Measurements from ENCODE around the gene MEN1. TPM values are rescaled to one million over a fixed set of nuclear protein-coding genes. Genes with fewer than 3 reads are reported as not detected.

The MEN1 gene
- total and polyA plus RNA-seq, 12 donors = 15.3 to 50.6 (median 28.7) TPM

GRCh38 chr11:64800303-64801157 lies 9.8 kb downstream of the MEN1 start:
- Histone ChIP-seq H3K36me3 (replicated peaks in 1 of 2) (peaks cover 0 to 20% of the 10 kb centered on the region in 2 donors), H3K4me1 (replicated peaks in 1 of 2) (peaks cover 18 to 26% of the 10 kb centered on the region in 2 donors), H3K4me3 (no peak overlapping the region), H3K27ac (no peak overlapping the region), H3K9me3 (replicated peaks in 1 of 3) (no peaks in the 10 kb centered on the region), H3K27me3 (no peaks in the 10 kb centered on the region)
- DNase-seq = no peak
- intact Hi-C loops (cut with DNase I) = no loop called here
- TF ChIP-seq CTCF (IDR thresholded peaks at IDR 0.05) = no peak
- TF ChIP-seq POLR2A (IDR thresholded peaks at IDR 0.05) = no peak
- WGBS, 4 donors = 82 to 87% (median 83%) methylated on average over 14 to 26 of the region's 26 CpGs

GRCh38 chr11:64799623-64800302 lies 10.6 kb downstream of the MEN1 start:
- H3K4me1 ChIP-seq (replicated peaks in 1 of 2) = peaks cover 18 to 26% of the 10 kb centered on the region in 2 donors
- no peak overlapping the region for H3K27ac ChIP-seq
- peaks cover 0 to 12% of the 10 kb centered on the region in 2 donors for H3K36me3 ChIP-seq (replicated peaks in 1 of 2)
- intact Hi-C loops (cut with DNase I) = no loop called here
- TF ChIP-seq POLR2A (IDR thresholded peaks at IDR 0.05) (no peak), CTCF (IDR thresholded peaks at IDR 0.05) (no peak)
- H3K27me3 ChIP-seq = no peaks in the 10 kb centered on the region
- no peak overlapping the region for H3K4me3 ChIP-seq
- WGBS, 4 donors = 72 to 83% (median 76%) methylated on average over 9 to 14 of the region's 14 CpGs
- no peak for DNase-seq
- H3K9me3 ChIP-seq (replicated peaks in 1 of 3) = no peaks in the 10 kb centered on the region

- H3K36me3 ChIP-seq (replicated peaks in 1 of 2) = peaks cover 0 to 7% of the 10 kb centered on the region in 2 donors
- H3K9me3 ChIP-seq (replicated peaks in 1 of 3) = no peaks in the 10 kb centered on the region
- no peak overlapping the region for H3K4me3 ChIP-seq
- TF ChIP-seq POLR2A (IDR thresholded peaks at IDR 0.05) = no peak
- peaks cover 17 to 24% of the 10 kb centered on the region in 2 donors for H3K4me1 ChIP-seq (replicated peaks in 1 of 2)
- 79 to 87% (median 81%) methylated on average over 6 to 7 of the region's 7 CpGs for WGBS, 4 donors
- no peak overlapping the region for H3K27ac ChIP-seq
- no peaks in the 10 kb centered on the region for H3K27me3 ChIP-seq
- intact Hi-C loops (cut with DNase I) = no loop called here
- DNase-seq = no peak
These were observed 11.1 kb downstream of the MEN1 start for GRCh38 chr11:64799256-64799622.

GRCh38 chr11:64796757-64797541 lies 13.4 kb downstream of the MEN1 start:
- WGBS, 4 donors = 90 to 98% (median 95%) methylated on average over 3 to 19 of the region's 19 CpGs

More at GRCh38 chr11:64796757-64797541, 13.4 kb downstream of the MEN1 start:
- peaks cover 0 to 7% of the 10 kb centered on the region in 2 donors for H3K36me3 ChIP-seq (replicated peaks in 1 of 2)
- intact Hi-C loops (cut with DNase I) = no loop called here
- DNase-seq = no peak
- no peaks in the 10 kb centered on the region for H3K9me3 ChIP-seq (replicated peaks in 1 of 3)
- TF ChIP-seq CTCF (IDR thresholded peaks at IDR 0.05) (no peak), POLR2A (IDR thresholded peaks at IDR 0.05) (no peak)
- H3K27me3 ChIP-seq = no peaks in the 10 kb centered on the region
- peaks cover 2 to 11% of the 10 kb centered on the region in 2 donors for H3K4me1 ChIP-seq (replicated peaks in 1 of 2)
- H3K4me3 ChIP-seq = no peak overlapping the region
- H3K27ac ChIP-seq = no peak overlapping the region

All from adrenal gland (tissue), 12 donors.